22Rv1 (cell line): ENCODE measurements around the gene TOPORS.

ENCODE experiments used
- CTCF ChIP-seq: fragments of 450-650 bp; IDR thresholded peaks from 2 replicates; pipeline ENCODE4 v1.5.1; 2017; ENCODE audit warnings: mild to moderate bottlenecking
- ZFX ChIP-seq: fragments of 450-650 bp; IDR thresholded peaks from 2 replicates; pipeline ENCODE4 v1.6.1; 2017; ENCODE audit warnings: antibody characterized with exemption, borderline replicate concordance

- TF ChIP-seq CTCF (no peak), ZFX (no peak)
Measured at GRCh38 chr9:32501868-32502267, 50.5 kb downstream of the TOPORS start.
